Measurements from ENCODE around the gene POU2AF1.

- TF ChIP-seq HDAC2 (IDR thresholded peaks at IDR 0.05): no peak
- no peak for TF ChIP-seq RNF2 (IDR thresholded peaks at IDR 0.05; ENCODE audit: borderline replicate concordance, low read depth)
- TF ChIP-seq JUNB (IDR thresholded peaks at IDR 0.05): no peak
- no peak for TF ChIP-seq POLR2A (IDR thresholded peaks at IDR 0.05; ENCODE audit: low read length)
- TF ChIP-seq CHD4 (IDR thresholded peaks at IDR 0.05; ENCODE audit: borderline replicate concordance): no peak
- no peak for TF ChIP-seq CTCF (IDR thresholded peaks at IDR 0.05)
- TF ChIP-seq MAZ (IDR thresholded peaks at IDR 0.05; ENCODE audit: borderline replicate concordance, low read depth, low read length): no peak
- TF ChIP-seq BCL3 (IDR thresholded peaks at IDR 0.05): no peak
- no peak for TF ChIP-seq NFE2L2 (conservative IDR thresholded peaks at IDR 0.05; ENCODE audit: low read length)
- no peak for TF ChIP-seq CEBPB (IDR thresholded peaks at IDR 0.05)
- no peak for TF ChIP-seq MAFK (IDR thresholded peaks at IDR 0.05; ENCODE audit: partially characterized antibody)
- no peak for TF ChIP-seq MYC (IDR thresholded peaks at IDR 0.05; ENCODE audit: borderline replicate concordance, low read length)
Measured at GRCh38 chr11:111351374-111352055, 27.6 kb downstream of the POU2AF1 start.
